ENCODE results near the gene MIEN1. TPM values are rescaled to one million over a fixed set of nuclear protein-coding genes. Genes with fewer than 3 reads are reported as not detected.
"Not testable (repeated sequence)": the region's sequence is repeated elsewhere in the genome, so short reads cannot be mapped to it uniquely, and the experiment has no call there.

The MIEN1 gene
- total RNA-seq, 1 donor from 2014 or later = 38.9 TPM

DNA sequence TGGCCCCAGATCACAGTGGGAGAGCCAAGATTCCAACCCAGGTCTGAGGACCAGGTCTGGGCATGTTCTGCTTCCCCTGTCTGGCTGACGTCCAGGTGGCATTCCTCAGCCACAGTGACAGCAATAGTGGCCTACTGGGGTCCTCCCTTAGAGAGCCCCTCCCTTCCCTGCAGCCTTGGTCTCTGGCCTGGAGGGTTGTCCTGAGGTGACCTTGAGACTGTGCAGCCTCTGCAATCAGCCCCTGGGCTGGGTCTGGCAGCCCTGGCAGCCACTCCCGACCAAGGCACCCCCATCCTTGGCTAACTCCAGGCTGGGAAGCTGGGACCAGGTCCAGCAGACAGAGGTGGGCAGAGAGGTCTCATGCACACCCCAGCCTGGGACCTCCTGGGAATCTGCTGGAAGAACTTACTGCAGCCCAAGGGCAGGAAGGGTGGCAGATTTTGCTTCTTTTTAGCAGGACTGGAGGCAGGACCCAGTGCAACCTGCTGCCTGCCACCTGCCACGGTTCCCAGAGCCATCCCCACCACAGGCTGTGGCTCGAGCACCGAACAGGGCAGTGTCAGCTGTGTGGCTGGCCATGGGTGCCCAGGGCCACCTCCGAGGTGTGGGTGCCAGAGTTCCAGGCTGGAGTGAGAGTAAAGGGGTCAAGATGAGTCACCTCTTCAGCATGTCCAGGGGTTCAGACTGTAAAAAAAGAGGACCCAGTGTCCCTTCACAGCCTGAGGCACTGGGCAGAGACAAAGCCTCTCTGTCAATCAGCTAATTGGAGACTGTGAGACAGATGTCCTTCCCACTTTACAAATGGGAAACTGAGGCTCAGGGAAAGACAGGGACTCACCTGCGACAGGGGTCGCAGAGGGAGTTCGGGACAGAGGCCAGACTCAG, 20.0 kb upstream of the MIEN1 start:
- TF ChIP-seq EZH2 (IDR thresholded peaks at IDR 0.05; ENCODE audit: insufficient read depth, low read length) (no peak), CTCF (IDR thresholded peaks at IDR 0.05; ENCODE audit: insufficient read depth, low read depth, low read length) (no peak)
- peaks cover 9% of the 10 kb centered on the region for H3K4me1 Mint-ChIP-seq (ENCODE audit: low read depth, unreplicated experiment)
- no peak overlapping the region for H3K27ac ChIP-seq (ENCODE audit: low read depth, low read length)
- no peaks in the 10 kb centered on the region for H3K79me2 ChIP-seq (ENCODE audit: insufficient read depth, low read length)
- no peaks in the 10 kb centered on the region for H3K9me3 Mint-ChIP-seq (ENCODE audit: unreplicated experiment)
- no peaks in the 10 kb centered on the region for H4K20me1 ChIP-seq (ENCODE audit: insufficient read depth, low read length)
- H3K36me3 Mint-ChIP-seq (ENCODE audit: low read depth, unreplicated experiment) = no peaks in the 10 kb centered on the region
- no peak for FAIRE-seq
- no peak for DNase-seq (ENCODE audit: low read depth)
- H3K36me3 ChIP-seq (ENCODE audit: insufficient read depth, low read length) = no peaks in the 10 kb centered on the region
- H2AFZ ChIP-seq (ENCODE audit: low read depth, low read length) = no peak overlapping the region
- H3K27ac Mint-ChIP-seq (ENCODE audit: unreplicated experiment) = peak overlapping the region; percentile 34
- H3K9me3 ChIP-seq (ENCODE audit: insufficient read depth, low read depth, low read length) = no peaks in the 10 kb centered on the region
- H3K4me1 ChIP-seq (ENCODE audit: insufficient read depth, low read length) = peaks cover 7% of the 10 kb centered on the region
- H3K4me2 ChIP-seq (ENCODE audit: low read length) = no peak overlapping the region
- peaks cover 6% of the 10 kb centered on the region for H3K27me3 Mint-ChIP-seq (ENCODE audit: low read depth, unreplicated experiment)
- H3K9ac ChIP-seq (ENCODE audit: low read length) = no peak overlapping the region
- no peaks in the 10 kb centered on the region for H3K27me3 ChIP-seq (ENCODE audit: insufficient read depth, low read length)
- no peak overlapping the region for H3K4me3 ChIP-seq (ENCODE audit: insufficient read depth, low read depth, low read length)
- no peak overlapping the region for H3K4me3 Mint-ChIP-seq (ENCODE audit: unreplicated experiment)

GRCh38 chr17:39748444-39749034, 18.2 kb upstream of the MIEN1 start:
- not testable (repeated sequence) for H3K27me3 ChIP-seq (ENCODE audit: insufficient read depth, low read length); H3K27ac Mint-ChIP-seq (ENCODE audit: unreplicated experiment); H3K27ac ChIP-seq (ENCODE audit: low read depth, low read length); FAIRE-seq; DNase-seq (ENCODE audit: low read depth); H3K9me3 Mint-ChIP-seq (ENCODE audit: unreplicated experiment); H3K36me3 ChIP-seq (ENCODE audit: insufficient read depth, low read length); H3K4me1 ChIP-seq (ENCODE audit: insufficient read depth, low read length); H4K20me1 ChIP-seq (ENCODE audit: insufficient read depth, low read length); H3K4me3 ChIP-seq (ENCODE audit: insufficient read depth, low read depth, low read length); H3K9me3 ChIP-seq (ENCODE audit: insufficient read depth, low read depth, low read length); H3K79me2 ChIP-seq (ENCODE audit: insufficient read depth, low read length); H3K27me3 Mint-ChIP-seq (ENCODE audit: low read depth, unreplicated experiment); H3K4me3 Mint-ChIP-seq (ENCODE audit: unreplicated experiment); H3K4me2 ChIP-seq (ENCODE audit: low read length); H2AFZ ChIP-seq (ENCODE audit: low read depth, low read length); H3K36me3 Mint-ChIP-seq (ENCODE audit: low read depth, unreplicated experiment); H3K9ac ChIP-seq (ENCODE audit: low read length); H3K4me1 Mint-ChIP-seq (ENCODE audit: low read depth, unreplicated experiment)

DNA sequence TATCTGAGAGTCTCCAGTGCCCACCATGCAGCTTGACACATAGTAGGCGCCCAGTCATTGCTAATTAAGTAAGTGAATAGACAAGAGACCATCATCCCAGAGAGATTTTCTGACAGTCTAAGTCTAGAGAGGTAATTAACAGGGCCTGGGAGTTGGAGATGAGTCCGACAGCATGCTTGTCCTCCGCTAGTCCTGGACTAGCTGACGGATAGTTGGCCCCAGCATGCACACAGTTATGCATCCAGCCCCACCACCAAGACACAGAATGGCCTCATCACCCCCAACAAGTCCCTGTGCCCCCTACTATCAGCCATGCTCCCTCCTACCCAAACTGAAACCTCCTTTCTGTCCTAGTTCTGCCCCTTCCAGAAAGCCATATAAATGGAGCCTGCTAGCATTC, 17.4 kb upstream of the MIEN1 start:
- Histone ChIP-seq H4K20me1 (ENCODE audit: insufficient read depth, low read length) (no peaks in the 10 kb centered on the region), H2AFZ (ENCODE audit: low read depth, low read length) (no peak overlapping the region), H3K4me2 (ENCODE audit: low read length) (no peak overlapping the region), H3K4me1 (ENCODE audit: insufficient read depth, low read length) (no peaks in the 10 kb centered on the region), H3K36me3 (ENCODE audit: insufficient read depth, low read length) (no peaks in the 10 kb centered on the region), H3K4me3 (ENCODE audit: insufficient read depth, low read depth, low read length) (no peak overlapping the region), H3K9me3 (ENCODE audit: insufficient read depth, low read depth, low read length) (no peaks in the 10 kb centered on the region), H3K79me2 (ENCODE audit: insufficient read depth, low read length) (no peaks in the 10 kb centered on the region), H3K9ac (ENCODE audit: low read length) (no peak overlapping the region), H3K27me3 (ENCODE audit: insufficient read depth, low read length) (no peaks in the 10 kb centered on the region), H3K27ac (ENCODE audit: low read depth, low read length) (no peak overlapping the region)
- Mint-ChIP-seq H3K27me3 (ENCODE audit: low read depth, unreplicated experiment) (peaks cover 11% of the 10 kb centered on the region), H3K4me1 (ENCODE audit: low read depth, unreplicated experiment) (peaks cover 5% of the 10 kb centered on the region), H3K4me3 (ENCODE audit: unreplicated experiment) (no peak overlapping the region), H3K36me3 (ENCODE audit: low read depth, unreplicated experiment) (no peaks in the 10 kb centered on the region), H3K9me3 (ENCODE audit: unreplicated experiment) (no peaks in the 10 kb centered on the region), H3K27ac (ENCODE audit: unreplicated experiment) (peak overlapping the region; percentile 1)
- no peak for DNase-seq (ENCODE audit: low read depth)
- no peak for FAIRE-seq
- TF ChIP-seq CTCF (IDR thresholded peaks at IDR 0.05; ENCODE audit: insufficient read depth, low read depth, low read length) (no peak), EZH2 (IDR thresholded peaks at IDR 0.05; ENCODE audit: insufficient read depth, low read length) (no peak)
